Erythroblast (primary cell): ENCODE measurements around the gene TRPC3.

Experiments used
- GATA1 ChIP-seq: IDR thresholded peaks from 2 replicates; pipeline ENCODE4 v1.6.1; 2011; ENCODE audit warnings: low read depth, mild to moderate bottlenecking, control low read depth, low read length, moderate library complexity
- POLR2A ChIP-seq: IDR thresholded peaks from 2 replicates; pipeline ENCODE4 v1.6.1; 2011; ENCODE audit warnings: mild to moderate bottlenecking, low read length

GRCh38 chr4:121968859-121969258 lies 17.0 kb upstream of the TRPC3 start:
- TF ChIP-seq POLR2A (no peak), GATA1 (no peak)
